ENCODE measurements around the gene PAPOLB.

The PAPOLB gene

DNA sequence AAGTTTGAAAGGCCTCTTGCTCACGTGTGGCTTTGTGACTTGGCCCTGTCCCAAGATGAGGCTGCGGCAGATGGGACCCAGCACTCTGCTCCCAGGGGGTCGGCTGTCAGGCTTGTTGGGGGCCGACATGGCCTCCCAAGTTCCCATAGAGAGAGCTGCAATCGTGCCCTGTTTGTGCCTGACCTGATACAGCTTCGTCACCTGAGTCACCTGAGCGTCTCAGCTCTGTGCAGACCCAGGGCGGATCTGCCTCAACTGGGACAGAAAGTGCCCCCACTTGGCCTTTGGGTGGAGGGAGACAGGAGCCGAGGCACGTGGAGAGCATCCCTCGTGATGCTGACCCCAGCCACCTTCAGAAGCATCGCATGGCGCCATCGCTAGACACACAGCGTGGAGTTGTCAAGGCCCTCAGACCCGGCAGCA is 21.7 kb downstream of the PAPOLB start:
- no peak for DNase-seq

DNA sequence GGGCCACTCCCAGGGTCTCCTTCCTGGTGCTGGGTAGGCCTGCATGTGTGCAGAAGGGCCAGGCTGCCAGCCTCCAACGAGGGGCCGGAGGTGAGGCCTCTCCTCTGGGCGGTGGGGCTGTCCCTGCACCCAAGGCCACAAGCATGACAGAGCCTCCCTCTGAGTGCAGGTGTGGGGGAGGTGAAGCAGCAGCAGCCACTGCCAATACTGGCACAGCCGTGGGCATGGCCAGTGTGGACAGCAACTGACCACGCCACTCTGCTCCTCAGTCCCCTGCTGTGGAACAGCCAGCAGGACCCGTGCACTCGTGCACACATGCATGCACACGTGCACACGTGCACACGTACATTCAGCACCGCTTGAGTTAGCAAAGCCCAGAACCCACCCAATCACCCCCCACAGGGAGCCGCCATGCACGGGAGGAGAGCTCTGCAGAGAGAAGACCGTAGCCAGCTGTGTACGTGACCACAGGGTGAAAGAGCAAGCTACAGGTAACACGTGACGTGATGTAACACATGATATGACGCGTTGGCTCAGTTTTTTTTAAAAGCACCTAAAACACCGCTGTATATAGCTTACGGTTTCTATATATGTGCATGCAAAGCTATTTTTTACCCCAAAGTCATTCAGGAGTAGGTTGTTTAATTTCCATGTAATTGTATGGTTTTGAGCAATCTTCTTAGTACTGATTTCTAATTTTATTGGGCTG is 23.1 kb downstream of the PAPOLB start:
- no peak for DNase-seq

DNA sequence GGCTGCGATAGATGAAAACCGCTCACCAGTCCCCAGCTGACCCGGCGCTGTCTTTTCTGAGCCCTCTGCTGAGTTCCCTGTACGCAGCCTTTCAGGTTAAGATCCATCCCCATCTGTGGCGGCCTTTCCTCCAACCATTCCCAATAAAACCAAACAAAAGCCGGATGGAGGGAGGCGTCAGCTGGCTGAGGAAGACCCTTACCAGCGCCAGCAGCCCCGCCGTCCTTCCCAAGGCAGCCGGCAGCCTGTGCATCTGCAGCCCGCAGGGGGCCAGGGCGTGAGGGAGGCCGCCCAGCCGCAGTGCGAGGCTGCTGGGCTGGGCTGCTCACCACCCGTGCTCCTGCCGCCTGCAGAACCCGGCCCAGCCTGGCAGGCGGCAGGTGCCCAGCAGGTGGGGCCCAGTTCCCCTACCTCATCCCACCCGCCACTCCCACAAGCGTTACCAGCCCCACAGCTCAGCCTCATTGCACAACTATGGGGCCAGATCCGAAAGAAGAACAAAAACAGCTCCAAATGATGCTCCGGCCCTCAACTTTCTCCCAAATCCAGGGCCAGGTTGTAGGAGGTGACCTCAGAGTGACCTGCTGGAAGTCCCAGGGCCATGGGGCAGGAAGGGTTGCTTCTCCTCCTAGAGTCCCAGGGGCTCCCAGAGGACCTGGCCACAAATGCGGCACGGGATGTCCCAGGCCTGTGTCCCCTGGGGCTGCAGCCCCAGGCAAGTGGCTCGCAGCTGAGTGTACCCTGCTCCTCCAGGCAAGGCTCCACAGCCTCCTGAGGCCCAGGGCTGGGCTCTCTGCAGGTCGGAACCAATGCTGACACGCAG is 23.8 kb downstream of the PAPOLB start:
- no peak for DNase-seq

DNA sequence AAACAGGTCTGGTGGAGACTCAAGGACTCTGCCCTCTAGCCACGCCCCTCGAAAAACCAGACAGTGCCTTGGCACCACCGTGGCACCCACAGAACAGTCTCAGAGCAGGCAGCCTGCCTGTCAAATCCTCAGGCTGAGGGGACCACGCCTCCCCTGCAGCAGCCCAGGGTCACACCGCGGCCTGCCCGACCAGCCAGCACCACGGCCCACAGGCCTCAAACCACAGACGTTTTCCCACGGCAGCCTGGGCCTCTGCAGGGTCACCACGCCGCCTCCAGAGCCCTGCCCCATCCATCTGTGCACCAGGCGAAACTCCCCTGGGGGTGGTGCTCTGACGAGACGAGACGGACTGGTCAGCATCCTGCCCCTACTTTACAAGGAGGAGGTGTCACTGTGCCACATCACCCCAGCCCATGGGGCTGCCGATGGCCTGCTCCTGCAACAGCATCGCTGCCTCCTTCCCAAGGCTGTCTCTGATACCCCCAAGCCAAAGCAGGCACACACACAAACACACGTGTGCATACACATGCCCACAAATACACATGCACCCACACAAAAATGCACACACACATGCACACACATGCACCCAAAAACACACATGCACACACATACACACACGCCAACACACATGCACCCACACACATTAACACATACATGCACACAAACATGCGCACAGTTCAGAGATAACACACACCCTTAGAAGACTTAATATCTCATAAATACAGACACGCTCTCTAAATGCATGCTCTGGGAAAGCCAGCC is 24.6 kb downstream of the PAPOLB start:
- no peak for DNase-seq

DNA sequence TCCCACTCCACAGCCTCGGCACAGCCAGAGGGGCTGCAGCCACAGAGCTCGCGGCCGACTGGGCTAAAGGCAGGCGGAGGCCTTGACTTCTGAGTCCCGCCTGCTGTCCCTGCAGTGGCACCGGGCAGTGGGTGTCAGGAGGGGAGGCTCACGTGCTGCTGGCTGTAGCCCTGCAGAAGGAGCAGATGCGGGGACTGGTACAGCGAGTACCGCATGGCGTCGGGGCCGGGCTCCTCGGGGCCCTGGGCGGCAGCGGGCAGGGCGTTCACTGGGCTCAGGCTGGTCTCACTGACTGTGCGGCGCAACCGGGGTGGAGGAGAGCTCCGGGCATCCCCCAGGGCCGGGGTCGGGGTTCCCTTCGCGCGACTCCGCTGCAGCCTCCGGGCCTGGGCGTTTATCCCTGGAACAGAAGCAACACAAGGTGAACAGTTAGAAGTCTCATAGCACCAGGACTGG is 25.6 kb downstream of the PAPOLB start:
- DNase-seq: no peak

GRCh38 chr7:4835398-4836205 is 26.2 kb downstream of the PAPOLB start:
- DNase-seq: no peak

DNA sequence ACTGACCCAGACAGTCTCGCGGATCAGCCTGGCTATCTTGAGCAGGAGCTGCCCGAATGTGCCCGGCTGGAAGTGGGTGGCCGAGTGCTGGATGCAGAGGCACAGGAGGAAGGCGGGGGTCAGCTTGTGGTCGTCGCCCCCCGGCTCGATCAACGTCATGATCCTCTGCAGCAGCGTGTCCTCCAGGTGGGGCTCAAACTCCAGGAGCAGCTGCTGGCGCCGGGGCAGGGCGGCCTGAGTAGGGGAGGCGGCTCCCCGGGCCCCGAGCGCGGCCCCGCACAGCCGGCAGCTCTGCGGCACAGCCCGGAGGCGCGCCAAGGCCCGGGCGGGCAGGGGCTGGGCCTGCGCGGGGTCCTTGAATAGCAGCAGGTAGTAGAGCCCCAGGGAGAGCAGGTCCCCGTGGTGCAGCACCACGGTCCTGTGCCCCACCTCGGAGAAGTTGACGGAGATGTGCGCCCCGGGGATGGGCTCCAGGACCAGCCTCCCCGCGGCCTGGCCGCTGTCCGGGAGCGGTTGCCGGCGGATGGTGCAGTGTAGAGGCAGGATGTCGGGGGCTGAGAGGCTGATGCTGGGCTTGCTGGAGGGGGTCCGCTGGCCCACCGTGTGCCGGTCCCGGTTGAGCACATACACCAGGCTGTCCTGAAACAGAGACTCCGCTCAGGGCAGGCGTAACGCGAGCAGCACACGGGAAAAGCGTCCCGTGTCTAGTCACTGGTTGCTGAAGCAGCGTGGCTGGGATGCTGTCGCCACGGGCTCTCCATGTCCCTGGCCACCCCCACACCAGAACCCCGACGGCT is 27.0 kb downstream of the PAPOLB start:
- DNase-seq: no peak

- no peak for DNase-seq
These were observed 27.9 kb downstream of the PAPOLB start for GRCh38 chr7:4833691-4834600.

- DNase-seq: no peak
These were observed 28.7 kb downstream of the PAPOLB start for GRCh38 chr7:4833176-4833575.

DNA sequence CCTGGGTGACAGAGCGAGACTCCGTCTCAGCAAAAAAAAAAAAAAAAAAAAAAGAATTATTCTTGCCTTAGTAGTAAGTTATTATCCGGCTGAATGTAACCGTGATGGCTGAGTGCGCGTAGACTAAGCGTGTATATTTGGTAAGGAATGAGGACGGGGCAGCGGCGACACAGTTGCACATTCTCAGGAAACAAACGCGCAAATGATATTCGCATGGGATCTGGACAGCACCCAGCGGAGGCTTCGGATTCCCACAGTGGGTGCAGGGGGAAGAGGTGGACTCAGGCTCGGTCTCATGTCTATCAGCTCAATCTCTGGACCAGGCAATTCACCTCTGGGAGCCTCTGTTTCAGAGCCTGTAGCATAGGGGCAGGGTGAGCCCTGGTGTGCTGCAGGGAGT is 29.1 kb downstream of the PAPOLB start:
- DNase-seq: no peak

- no peak for DNase-seq
These were observed 29.9 kb downstream of the PAPOLB start for GRCh38 chr7:4831723-4832495.

- peak; percentile 60 for DNase-seq
These were observed 31.7 kb downstream of the PAPOLB start for GRCh38 chr7:4830176-4830575.

GRCh38 chr7:4828720-4829383 is 33.0 kb downstream of the PAPOLB start:
- no peak for DNase-seq

GRCh38 chr7:4825081-4825480 is 36.7 kb downstream of the PAPOLB start:
- no peak for DNase-seq

DNA sequence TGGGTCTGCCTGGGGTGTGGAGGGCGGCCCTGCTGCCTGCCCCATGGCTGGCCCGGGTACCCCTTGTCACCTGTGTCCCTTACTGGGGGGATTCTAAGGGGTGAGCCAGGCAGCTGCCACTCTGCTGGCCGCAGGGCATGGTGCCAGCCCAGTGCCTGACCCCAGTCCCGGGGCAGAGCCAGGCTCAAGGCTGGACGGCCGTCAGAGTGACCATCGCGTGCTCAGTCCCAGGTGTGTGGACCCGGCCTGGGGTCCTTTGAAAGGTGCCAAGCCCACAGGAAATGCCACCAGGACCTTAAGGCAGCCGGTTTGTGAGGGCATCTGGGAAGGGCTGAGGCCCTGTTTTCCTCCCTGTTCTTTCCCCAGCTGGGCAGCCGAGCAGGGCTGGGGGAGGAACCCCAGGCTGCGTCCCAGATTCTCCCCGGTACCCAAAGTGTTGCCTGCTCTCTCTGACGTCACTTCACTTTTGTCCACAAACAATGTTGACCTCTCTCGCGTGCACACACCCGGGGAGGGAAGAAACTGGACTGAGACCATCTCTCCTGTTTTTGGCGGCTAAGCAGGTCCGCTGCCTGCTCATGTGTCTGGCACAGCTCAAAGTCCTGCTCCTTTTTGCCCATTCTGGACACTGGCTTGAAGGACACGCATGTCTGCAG is 37.6 kb downstream of the PAPOLB start:
- DNase-seq: no peak

DNA sequence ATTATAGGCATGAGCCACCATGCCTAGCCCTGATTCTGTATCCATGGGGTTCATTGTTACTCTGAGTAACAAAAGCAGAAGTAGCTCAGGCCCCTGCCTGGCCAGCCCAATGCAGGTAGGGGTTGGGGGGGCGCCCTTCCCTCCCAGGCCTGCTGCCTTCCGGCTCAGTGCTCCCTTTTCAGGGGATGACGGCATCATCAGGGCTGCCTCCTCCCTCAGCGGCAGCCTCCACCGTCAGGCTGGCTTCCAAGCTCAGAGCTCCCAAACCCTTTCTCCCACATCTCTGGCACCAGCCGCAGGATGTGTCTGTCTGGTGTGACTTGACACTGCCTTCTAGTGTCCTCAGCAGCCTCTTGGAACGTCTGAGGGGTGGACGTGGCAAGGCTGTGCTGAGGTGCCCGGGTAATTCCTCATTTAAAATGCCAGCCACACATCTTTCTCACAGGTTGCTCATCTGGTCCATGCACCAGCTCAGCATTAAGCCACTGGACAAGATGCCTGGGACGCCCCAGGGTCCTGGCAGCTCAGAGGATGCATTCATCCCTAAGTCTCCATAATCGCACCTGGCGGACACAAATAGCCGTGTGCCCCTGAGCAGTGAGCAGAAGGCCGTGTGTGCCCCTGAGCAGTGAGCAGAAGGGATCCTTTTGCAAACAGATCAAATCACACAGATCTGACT is 38.2 kb downstream of the PAPOLB start:
- DNase-seq: no peak

DNA sequence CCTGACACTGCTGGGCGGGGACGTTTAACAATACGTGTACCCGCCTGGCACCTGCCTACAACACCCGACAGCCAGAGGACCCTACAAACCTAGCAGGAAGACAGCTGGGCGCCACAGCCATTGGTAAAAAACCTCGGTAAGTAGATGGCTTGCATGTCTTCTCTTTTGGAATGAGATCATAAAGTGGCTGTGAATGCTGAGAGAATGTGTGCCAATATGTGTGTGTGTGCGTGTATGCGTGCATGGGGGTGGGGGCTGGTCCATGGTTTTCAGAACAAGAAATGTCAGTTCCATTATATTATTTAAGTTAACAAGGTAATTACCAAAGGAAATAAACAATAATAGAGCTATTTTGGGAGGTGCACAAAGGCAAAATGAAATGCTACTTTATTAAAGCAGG is 39.2 kb downstream of the PAPOLB start:
- DNase-seq: no peak

DNA sequence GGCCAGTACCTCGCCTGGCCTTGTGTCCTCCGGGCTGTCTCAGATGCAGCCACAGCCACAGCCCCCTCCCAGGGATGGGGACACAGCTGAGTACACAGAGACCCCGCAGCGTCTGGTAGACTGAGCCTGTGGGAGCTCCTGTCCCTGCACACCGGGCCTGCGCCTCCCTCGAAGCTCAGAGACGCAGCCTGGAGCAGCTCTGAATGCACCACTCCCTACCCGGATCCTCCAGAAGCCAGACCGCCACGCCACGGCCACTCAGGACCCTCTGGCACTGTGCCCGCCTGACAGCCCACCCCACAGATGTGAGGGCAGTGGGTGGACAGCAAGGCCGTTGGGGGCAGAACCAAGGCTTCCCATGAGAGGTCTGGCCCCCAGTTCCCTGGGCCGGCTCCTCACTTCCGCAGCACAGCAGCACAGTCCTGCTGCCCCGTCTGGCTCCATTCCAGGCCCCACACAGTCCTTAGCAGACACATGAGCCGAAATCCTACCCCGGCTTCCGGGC is 40.8 kb downstream of the PAPOLB start:
- no peak for DNase-seq

Data from stimulated activated CD4-positive, alpha-beta T cell treated with anti-CD3 and anti-CD28 coated beads, Interleukin-4, amount 100 ng/mL, for 24 hours (primary cell).